CD4-positive, alpha-beta memory T cell (primary cell): Measurements from ENCODE around the gene DCAF8L2. TPM values are rescaled to one million over a fixed set of nuclear protein-coding genes. Genes with fewer than 3 reads are reported as not detected.
"Not testable (repeated sequence)": the region's sequence is repeated elsewhere in the genome, so short reads cannot be mapped to it uniquely, and the experiment has no call there.

Experiments
- CTCF ChIA-PET: fragments of 350-600 bp; sonication (Branson Sonifier 250); formaldehyde crosslinking; loops from one replicate; lab custom pipeline; 2021; ENCODE audit warnings: inconsistent platforms; ENCODE audit not compliant: partially characterized antibody; lab: Charles Lee
- POLR2A ChIA-PET: fragments of 350-600 bp; sonication (Branson Sonifier 250); formaldehyde crosslinking; loops from one replicate; lab custom pipeline; 2021; ENCODE audit not compliant: partially characterized antibody; lab: Charles Lee
- DNase-seq, 5 donors: peaks; one replicate each; pipeline versions ENCODE4 v3.0.0 to v3.0.0-alpha.2; 2020 to 2022; ENCODE audit warnings: mixed read lengths in 1 of 5
- H3K27ac ChIP-seq: one replicate; pipeline ENCODE4 v1.7.0; 2013; ENCODE audit warnings: low read depth, low read length
- H3K27me3 ChIP-seq: 2 replicates; pipeline ENCODE4 v1.7.0; 2013; ENCODE audit warnings: mild to moderate bottlenecking, low read length, moderate library complexity; ENCODE audit not compliant: insufficient read depth
- H3K36me3 ChIP-seq: 2 replicates; pipeline ENCODE4 v1.7.0; 2013; ENCODE audit warnings: mild to moderate bottlenecking, low read length, moderate library complexity; ENCODE audit not compliant: insufficient read depth
- H3K4me1 ChIP-seq: 2 replicates; pipeline ENCODE4 v1.7.0; 2013; ENCODE audit warnings: mild to moderate bottlenecking, low read length, moderate library complexity; ENCODE audit not compliant: insufficient read depth
- H3K4me3 ChIP-seq, 2 donors: one replicate each; pipeline ENCODE4 v1.7.0; 2013; ENCODE audit warnings: low read length in 2 of 2, mild to moderate bottlenecking in 1 of 2
- H3K9me3 ChIP-seq, 2 donors: one replicate each; pipeline ENCODE4 v1.7.0; 2013; ENCODE audit warnings: low read length in 2 of 2, control low read depth in 1 of 2; ENCODE audit not compliant: control insufficient read depth in 1 of 2
- H3K27ac Mint-ChIP-seq, 7 donors: one replicate each; pipeline ENCODE4 v1.8.0; 2020 to 2021; ENCODE audit warnings: mixed read lengths in 7 of 7, mild to moderate bottlenecking in 6 of 7, inconsistent platforms in 3 of 7, moderate library complexity in 3 of 7
- H3K27me3 Mint-ChIP-seq, 2 donors: one replicate each; pipeline ENCODE4 v1.8.0; 2020 to 2021; ENCODE audit warnings: mixed read lengths in 2 of 2
- H3K36me3 Mint-ChIP-seq, 2 donors: one replicate each; pipeline ENCODE4 v1.8.0; 2020 to 2021; ENCODE audit warnings: mixed read lengths in 2 of 2, inconsistent platforms in 1 of 2, mild to moderate bottlenecking in 1 of 2
- H3K4me1 Mint-ChIP-seq, 4 donors: one replicate each; pipeline ENCODE4 v1.8.0; 2020 to 2021; ENCODE audit warnings: mixed read lengths in 4 of 4, mild to moderate bottlenecking in 1 of 4
- H3K4me3 Mint-ChIP-seq, 8 donors: one replicate each; pipeline ENCODE4 v1.8.0; 2020 to 2021; ENCODE audit warnings: mixed read lengths in 8 of 8, mild to moderate bottlenecking in 7 of 8, moderate library complexity in 6 of 8, inconsistent platforms in 3 of 8
- H3K9me3 Mint-ChIP-seq, 8 donors: one replicate each; pipeline ENCODE4 v1.8.0; 2020 to 2021; ENCODE audit warnings: mixed read lengths in 8 of 8, mild to moderate bottlenecking in 5 of 8, inconsistent platforms in 3 of 8, moderate library complexity in 1 of 8
- intact Hi-C: fragments of 100-400 bp; cut with micrococcal nuclease; formaldehyde crosslinking; loops from one replicate; pipeline ENCODE4 v1.15.1; 2023
- polyA plus RNA-seq, 2 donors: library from polyadenylated mRNA; unstranded; fragments of 300-500 nt; fragmentation: Illumina TruSeq; gene quantifications; one replicate each; pipeline ENCODE4 v1.2.3, GENCODE V29; 2021
- total RNA-seq, 2 experiments: library from RNA; stranded (reverse); gene quantifications; one replicate each; pipeline ENCODE4 v1.2.3, GENCODE V29; 2021

The DCAF8L2 gene
- total and polyA plus RNA-seq, 4 experiments from 2014 or later, result not detected

DNA sequence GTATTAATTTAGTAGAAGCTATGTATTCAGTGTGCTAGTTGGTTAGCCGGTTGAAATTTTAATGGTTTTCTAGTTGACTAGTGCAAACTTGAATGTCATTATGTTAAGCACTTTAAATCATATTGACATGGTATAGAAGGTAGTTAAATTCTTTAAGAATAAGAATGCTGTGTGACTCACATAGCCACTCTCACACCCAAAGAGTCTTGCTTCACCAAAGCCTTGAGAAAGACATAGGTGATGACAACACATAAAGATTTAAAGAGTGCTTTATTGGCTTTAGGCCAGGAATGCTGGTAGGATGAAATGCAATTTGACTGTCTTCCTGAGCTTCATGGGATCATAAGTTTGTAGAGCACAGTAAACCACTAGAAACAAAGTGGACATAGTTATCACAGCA lies 85.3 kb downstream of the DCAF8L2 start:
- no peak for DNase-seq
- Mint-ChIP-seq H3K4me3 (no peak overlapping the region), H3K27ac (no peak overlapping the region), H3K4me1 (no peaks in the 10 kb centered on the region), H3K36me3 (no peaks in the 10 kb centered on the region), H3K27me3 (no peaks in the 10 kb centered on the region), H3K9me3 (peaks cover 0 to 6% (median 0%) of the 10 kb centered on the region in 8 donors)
- intact Hi-C loops, result no loop called here
- CTCF ChIA-PET, result no interaction called here
- Histone ChIP-seq H3K27me3 (no peaks in the 10 kb centered on the region), H3K36me3 (no peaks in the 10 kb centered on the region), H3K4me1 (no peaks in the 10 kb centered on the region), H3K27ac (no peak overlapping the region), H3K4me3 (no peak overlapping the region), H3K9me3 (no peaks in the 10 kb centered on the region)
- POLR2A ChIA-PET, result no interaction called here

DNA sequence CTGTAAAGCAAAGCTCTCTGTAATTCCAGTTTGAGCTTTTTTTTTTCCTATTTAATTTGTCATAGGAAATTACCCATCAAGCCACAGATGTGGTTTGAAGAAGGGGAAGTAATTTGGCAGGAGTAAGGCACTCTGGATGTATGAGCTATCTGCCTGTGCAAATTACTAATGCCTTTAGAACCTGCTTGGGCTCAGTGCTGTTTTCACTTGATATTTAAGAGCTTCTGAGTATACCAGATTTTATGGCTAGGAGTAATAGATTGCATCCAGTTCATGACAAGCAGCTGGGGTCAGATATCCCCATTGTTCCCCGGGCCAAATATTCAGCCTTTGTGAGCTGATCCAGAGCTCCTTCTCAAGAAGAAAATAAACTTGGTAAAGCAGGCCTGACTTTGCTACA lies 89.1 kb downstream of the DCAF8L2 start:
- H3K4me1 ChIP-seq, result no peaks in the 10 kb centered on the region
- DNase-seq, result no peak
- H3K27me3 ChIP-seq, result no peaks in the 10 kb centered on the region
- H3K36me3 Mint-ChIP-seq, result no peaks in the 10 kb centered on the region
- H3K4me3 Mint-ChIP-seq, result no peak overlapping the region
- intact Hi-C loops, result no loop called here
- H3K36me3 ChIP-seq, result no peaks in the 10 kb centered on the region
- H3K4me3 ChIP-seq, result no peak overlapping the region
- H3K27me3 Mint-ChIP-seq, result no peaks in the 10 kb centered on the region
- POLR2A ChIA-PET, result no interaction called here
- no peaks in the 10 kb centered on the region for H3K9me3 ChIP-seq
- H3K27ac Mint-ChIP-seq, result no peak overlapping the region
- H3K4me1 Mint-ChIP-seq, result no peaks in the 10 kb centered on the region
- peaks cover 0 to 6% (median 0%) of the 10 kb centered on the region in 8 donors for H3K9me3 Mint-ChIP-seq
- CTCF ChIA-PET, result no interaction called here
- H3K27ac ChIP-seq, result no peak overlapping the region

DNA sequence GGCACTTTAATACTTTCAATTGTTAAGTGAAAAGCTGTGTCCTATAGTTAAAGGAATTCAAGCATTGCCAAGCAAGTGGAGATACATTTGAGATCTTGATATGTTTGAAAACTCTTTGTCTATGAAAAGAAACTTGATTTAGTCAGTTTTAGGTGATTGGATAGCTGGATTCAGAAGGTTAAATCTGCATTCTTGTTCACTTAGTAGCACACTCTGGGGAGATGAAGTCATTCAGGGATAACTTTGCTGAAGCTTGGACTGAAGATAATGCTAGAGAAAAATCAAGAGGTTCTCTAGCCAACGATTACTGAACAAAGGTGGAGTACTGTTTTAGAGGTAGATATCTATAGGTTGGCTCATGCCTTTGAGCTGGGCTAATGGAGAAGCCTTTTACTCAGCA lies 90.6 kb downstream of the DCAF8L2 start:
- Histone ChIP-seq H3K9me3 (no peaks in the 10 kb centered on the region), H3K4me1 (no peaks in the 10 kb centered on the region), H3K4me3 (no peak overlapping the region), H3K27ac (no peak overlapping the region), H3K27me3 (no peaks in the 10 kb centered on the region), H3K36me3 (no peaks in the 10 kb centered on the region)
- no peak for DNase-seq
- ChIA-PET CTCF (no interaction called here), POLR2A (no interaction called here)
- H3K27me3 Mint-ChIP-seq, result no peaks in the 10 kb centered on the region
- H3K4me3 Mint-ChIP-seq, result no peak overlapping the region
- no peak overlapping the region for H3K27ac Mint-ChIP-seq
- intact Hi-C loops, result no loop called here
- no peaks in the 10 kb centered on the region for H3K4me1 Mint-ChIP-seq
- peaks cover 0 to 2% (median 0%) of the 10 kb centered on the region in 8 donors for H3K9me3 Mint-ChIP-seq
- H3K36me3 Mint-ChIP-seq, result no peaks in the 10 kb centered on the region

- H3K4me1 ChIP-seq, H3K4me3 ChIP-seq, H3K27me3 ChIP-seq, H3K9me3 ChIP-seq, DNase-seq, H3K9me3 Mint-ChIP-seq, CTCF ChIA-PET, H3K27ac Mint-ChIP-seq, H3K4me1 Mint-ChIP-seq, H3K36me3 ChIP-seq, H3K36me3 Mint-ChIP-seq, H3K4me3 Mint-ChIP-seq, H3K27ac ChIP-seq, H3K27me3 Mint-ChIP-seq, POLR2A ChIA-PET, intact Hi-C loops: not testable (repeated sequence)
These were observed 93.5 kb downstream of the DCAF8L2 start for GRCh38 chrX:27683566-27684208.

DNA sequence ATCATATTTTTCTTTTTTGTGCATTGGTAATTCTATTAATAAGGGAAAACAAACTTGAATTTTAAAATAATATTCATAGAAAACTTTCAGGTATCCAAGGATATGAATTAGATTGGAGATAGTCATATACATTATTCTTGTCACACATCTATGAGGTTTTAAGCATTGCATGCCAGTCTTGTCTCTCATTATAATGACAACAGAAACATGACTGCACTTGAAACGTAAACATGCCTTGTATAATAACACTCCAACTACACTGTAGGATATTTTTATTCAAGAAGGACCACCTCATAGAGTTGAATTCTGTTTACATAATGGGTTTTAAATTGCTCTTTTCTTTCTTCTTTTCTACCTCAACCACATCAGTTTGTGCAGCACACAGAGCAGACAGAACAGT lies 104.5 kb downstream of the DCAF8L2 start:
- H3K4me3 ChIP-seq, result no peak overlapping the region
- no peaks in the 10 kb centered on the region for H3K27me3 Mint-ChIP-seq
- peaks cover 0 to 4% (median 0%) of the 10 kb centered on the region in 8 donors for H3K9me3 Mint-ChIP-seq
- no peak for DNase-seq
- no peak overlapping the region for H3K27ac ChIP-seq
- no peaks in the 10 kb centered on the region for H3K4me1 Mint-ChIP-seq
- H3K36me3 ChIP-seq, result no peaks in the 10 kb centered on the region
- H3K36me3 Mint-ChIP-seq, result no peaks in the 10 kb centered on the region
- intact Hi-C loops, result no loop called here
- no peak overlapping the region for H3K27ac Mint-ChIP-seq
- H3K4me1 ChIP-seq, result no peaks in the 10 kb centered on the region
- ChIA-PET CTCF (no interaction called here), POLR2A (no interaction called here)
- H3K27me3 ChIP-seq, result no peaks in the 10 kb centered on the region
- no peaks in the 10 kb centered on the region for H3K9me3 ChIP-seq
- no peak overlapping the region for H3K4me3 Mint-ChIP-seq

DNA sequence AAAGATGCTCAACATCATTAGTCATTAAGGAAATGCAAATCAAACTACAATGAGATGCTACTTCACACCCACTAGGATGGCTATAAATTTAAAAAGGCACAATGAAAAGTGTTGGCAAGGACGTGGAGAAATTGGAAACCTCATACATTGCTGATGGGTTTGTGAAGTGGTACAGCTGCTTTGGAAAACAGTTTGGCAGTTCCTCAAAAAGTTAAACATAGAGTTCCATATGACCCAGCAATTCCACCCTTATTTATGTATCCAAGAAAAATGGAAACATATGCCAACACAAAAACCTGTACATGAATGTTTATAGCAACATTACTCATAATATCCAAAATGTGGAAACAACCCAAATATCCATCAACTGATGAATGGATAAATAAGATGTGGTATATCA lies 116.4 kb downstream of the DCAF8L2 start:
- POLR2A ChIA-PET, result no interaction called here
- intact Hi-C loops, result no loop called here
- H3K27ac Mint-ChIP-seq, result no peak overlapping the region
- Histone ChIP-seq H3K4me1 (no peaks in the 10 kb centered on the region), H3K36me3 (no peaks in the 10 kb centered on the region), H3K27ac (no peak overlapping the region), H3K9me3 (no peaks in the 10 kb centered on the region), H3K4me3 (no peak overlapping the region), H3K27me3 (no peaks in the 10 kb centered on the region)
- H3K4me3 Mint-ChIP-seq, result no peak overlapping the region
- no peak for DNase-seq
- peaks cover 0 to 8% (median under 1%) of the 10 kb centered on the region in 8 donors for H3K9me3 Mint-ChIP-seq
- no peaks in the 10 kb centered on the region for H3K27me3 Mint-ChIP-seq
- CTCF ChIA-PET, result no interaction called here
- H3K36me3 Mint-ChIP-seq, result no peaks in the 10 kb centered on the region
- H3K4me1 Mint-ChIP-seq, result no peaks in the 10 kb centered on the region

- Mint-ChIP-seq H3K27ac (no peak overlapping the region), H3K36me3 (no peaks in the 10 kb centered on the region), H3K4me1 (no peaks in the 10 kb centered on the region), H3K27me3 (no peaks in the 10 kb centered on the region), H3K4me3 (no peak overlapping the region), H3K9me3 (peaks cover 0 to 8% (median 0%) of the 10 kb centered on the region in 8 donors)
- no peak overlapping the region for H3K27ac ChIP-seq
- H3K4me3 ChIP-seq, result no peak overlapping the region
- ChIA-PET POLR2A (no interaction called here), CTCF (no interaction called here)
- no peak for DNase-seq
- intact Hi-C loops, result no loop called here
- H3K36me3 ChIP-seq, result no peaks in the 10 kb centered on the region
- H3K4me1 ChIP-seq, result no peaks in the 10 kb centered on the region
- no peaks in the 10 kb centered on the region for H3K27me3 ChIP-seq
- H3K9me3 ChIP-seq, result no peaks in the 10 kb centered on the region
These were observed 125.5 kb downstream of the DCAF8L2 start for GRCh38 chrX:27715610-27716009.

GRCh38 chrX:27728291-27728690 lies 138.1 kb downstream of the DCAF8L2 start:
- no peaks in the 10 kb centered on the region for H3K9me3 ChIP-seq
- Mint-ChIP-seq H3K4me3 (no peak overlapping the region), H3K4me1 (no peaks in the 10 kb centered on the region), H3K27me3 (no peaks in the 10 kb centered on the region), H3K27ac (no peak overlapping the region), H3K36me3 (no peaks in the 10 kb centered on the region), H3K9me3 (peaks cover 0 to 7% (median 3%) of the 10 kb centered on the region in 8 donors)
- intact Hi-C loops, result no loop called here
- no peaks in the 10 kb centered on the region for H3K4me1 ChIP-seq
- no peak overlapping the region for H3K4me3 ChIP-seq
- DNase-seq, result no peak
- H3K27me3 ChIP-seq, result no peaks in the 10 kb centered on the region
- ChIA-PET CTCF (no interaction called here), POLR2A (no interaction called here)
- H3K36me3 ChIP-seq, result no peaks in the 10 kb centered on the region
- H3K27ac ChIP-seq, result no peak overlapping the region
